Nucleus accumbens (tissue), 56 donors: ENCODE data around the gene ZNF763.
"Not testable (repeated sequence)": the region's sequence is repeated elsewhere in the genome, so short reads cannot be mapped to it uniquely, and the experiment has no call there.

Experiments
- DNase-seq, 56 donors: peaks; one replicate each; lab custom pipeline; 2025; lab: John Stamatoyannopoulos, UW

The ZNF763 gene

DNA sequence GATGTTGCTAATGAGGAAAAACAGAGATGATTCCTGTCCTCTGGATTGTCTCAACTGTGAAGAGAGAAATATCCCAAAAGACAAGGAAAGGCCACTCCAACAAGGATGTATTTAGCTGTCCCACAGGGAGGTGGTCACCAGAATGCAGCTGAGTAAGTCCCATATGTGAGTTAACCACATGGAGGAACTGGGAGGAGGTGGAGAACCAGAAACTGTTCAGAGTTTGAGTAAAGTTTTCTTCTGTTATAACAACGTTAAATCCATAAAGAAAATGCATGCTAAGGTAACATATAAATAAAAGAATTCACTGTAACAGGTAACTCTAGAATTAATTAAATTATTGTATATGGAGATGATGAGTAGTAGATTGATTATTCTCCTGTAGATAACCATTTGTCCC, 5.3 kb downstream of the ZNF763 start:
- no peak for DNase-seq

DNA sequence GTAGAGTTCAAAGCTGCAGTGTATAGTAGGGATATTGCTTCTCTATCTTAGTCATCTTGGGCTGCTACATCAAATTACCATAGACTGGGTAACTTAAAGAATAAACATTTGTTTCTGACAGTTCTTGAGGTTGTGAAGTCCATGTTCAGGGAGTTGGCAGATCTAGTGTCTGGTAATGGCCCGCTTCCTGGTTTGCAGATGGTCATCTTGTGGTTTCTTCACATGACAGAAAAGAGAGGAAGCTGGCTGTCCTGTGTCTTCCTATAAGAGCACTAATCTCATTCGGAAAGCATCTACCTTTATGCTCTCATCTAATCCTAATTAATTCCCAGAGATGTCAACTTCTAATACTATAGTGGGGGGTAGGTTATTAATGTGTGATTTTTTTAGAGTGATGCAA, 6.2 kb downstream of the ZNF763 start:
- peak in 1 of 56 donors; percentile 1 for DNase-seq

DNA sequence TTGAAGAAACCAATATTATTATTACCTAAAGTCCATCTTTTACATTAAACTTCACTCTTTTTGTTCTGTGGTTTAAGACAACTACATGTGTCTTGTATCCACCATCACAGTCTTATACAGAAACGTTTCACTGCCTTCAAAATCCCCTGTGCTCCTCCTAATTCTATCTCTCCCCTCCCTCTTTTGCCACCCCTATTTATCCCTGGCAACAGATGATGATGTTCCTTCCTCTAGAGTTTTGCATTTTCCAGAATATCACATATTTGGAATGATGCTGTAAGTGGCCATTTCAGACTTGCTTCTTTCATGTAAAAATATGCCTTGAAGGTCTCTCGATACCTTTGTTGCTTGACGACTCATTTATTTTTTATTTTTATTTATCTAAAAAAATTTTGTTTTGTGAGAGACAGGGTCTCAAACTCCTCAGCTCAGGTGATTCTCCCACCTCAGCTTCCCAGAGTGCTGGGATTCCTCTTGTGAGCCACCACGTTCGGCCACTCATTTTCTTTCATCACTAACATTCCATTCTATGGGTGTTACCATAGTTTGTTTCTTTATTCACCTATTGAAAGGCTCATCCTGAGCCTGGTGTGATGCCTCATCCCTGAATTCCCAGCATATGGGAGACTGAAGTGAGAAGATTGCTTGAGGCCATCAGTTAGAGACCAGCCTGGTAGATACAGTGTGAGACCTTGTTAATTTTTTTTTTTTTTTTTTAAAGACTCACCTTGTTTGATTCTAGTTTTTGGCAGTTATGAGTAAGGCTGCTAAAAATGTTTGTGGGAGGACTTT, 8.4 kb downstream of the ZNF763 start:
- DNase-seq, result no peak

DNA sequence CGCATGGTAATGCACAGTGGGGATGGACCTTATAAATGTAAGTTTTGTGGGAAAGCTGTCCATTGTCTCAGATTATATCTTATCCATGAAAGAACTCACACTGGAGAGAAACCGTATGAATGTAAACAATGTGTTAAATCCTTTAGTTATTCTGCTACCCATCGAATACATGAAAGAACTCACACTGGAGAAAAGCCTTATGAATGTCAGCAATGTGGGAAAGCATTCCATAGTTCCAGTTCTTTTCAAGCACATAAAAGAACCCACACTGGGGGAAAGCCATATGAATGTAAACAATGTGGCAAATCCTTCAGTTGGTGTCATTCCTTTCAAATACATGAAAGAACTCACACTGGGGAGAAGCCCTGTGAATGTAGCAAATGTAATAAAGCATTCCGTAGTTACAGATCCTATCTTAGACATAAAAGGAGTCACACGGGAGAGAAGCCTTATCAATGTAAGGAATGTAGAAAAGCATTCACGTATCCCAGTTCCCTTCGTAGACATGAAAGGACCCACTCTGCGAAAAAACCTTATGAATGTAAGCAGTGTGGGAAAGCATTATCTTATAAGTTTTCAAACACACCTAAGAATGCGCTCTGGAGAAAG, 13.8 kb downstream of the ZNF763 start:
- DNase-seq, result no peak

DNA sequence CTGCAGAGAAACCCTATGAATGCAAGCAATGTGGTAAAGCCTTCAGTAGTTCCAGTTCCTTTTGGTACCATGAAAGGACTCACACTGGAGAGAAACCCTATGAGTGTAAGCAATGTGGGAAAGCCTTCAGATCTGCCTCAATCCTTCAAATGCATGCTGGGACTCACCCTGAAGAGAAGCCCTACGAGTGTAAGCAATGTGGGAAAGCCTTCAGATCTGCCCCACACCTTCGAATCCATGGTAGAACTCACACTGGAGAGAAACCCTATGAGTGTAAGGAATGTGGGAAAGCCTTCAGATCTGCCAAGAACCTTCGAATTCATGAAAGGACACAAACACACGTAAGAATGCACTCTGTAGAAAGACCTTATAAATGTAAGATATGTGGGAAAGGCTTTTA, 14.7 kb downstream of the ZNF763 start:
- DNase-seq, result no peak

DNA sequence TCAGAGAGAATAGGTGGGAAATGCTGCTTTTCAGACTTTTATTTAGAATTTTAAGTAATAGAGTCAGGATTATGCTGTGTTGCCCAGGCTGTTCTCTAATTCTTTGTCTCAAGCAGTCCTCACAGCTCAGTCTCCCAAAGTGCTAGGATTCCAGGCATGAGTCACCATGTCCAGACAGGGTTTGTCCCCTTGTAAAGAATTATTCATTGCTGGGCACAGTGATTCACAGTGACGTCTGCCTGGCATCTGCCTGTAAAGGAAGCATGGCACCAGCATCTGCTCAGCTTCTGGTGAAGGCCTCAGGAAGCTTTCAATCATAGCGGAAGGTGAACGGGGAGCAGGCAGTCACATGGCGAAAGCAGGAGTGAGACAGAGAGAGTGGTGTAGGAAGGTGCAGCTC, 17.7 kb downstream of the ZNF763 start:
- peak in 1 of 56 donors; percentile 5 for DNase-seq

DNA sequence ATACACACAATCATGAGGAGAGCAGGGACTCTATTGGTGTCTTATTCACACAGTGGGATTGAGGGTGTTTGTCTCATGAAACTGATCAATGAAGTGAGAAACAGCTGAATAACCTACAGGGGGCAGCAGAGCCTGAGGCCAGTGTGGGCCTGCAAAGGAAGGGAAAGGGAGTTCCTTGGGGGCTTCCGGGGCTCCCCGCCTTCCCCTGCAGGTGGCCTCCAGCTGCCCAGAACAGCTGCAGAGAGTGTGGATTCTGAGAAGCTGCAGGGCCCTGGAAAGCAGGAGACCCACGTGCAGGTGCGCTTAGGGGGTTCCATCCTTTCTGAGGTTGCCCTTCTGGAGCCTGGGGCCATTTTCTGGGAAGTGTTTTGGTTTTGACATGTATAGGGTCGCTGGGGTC, 20.1 kb downstream of the ZNF763 start:
- DNase-seq, result no peak

DNA sequence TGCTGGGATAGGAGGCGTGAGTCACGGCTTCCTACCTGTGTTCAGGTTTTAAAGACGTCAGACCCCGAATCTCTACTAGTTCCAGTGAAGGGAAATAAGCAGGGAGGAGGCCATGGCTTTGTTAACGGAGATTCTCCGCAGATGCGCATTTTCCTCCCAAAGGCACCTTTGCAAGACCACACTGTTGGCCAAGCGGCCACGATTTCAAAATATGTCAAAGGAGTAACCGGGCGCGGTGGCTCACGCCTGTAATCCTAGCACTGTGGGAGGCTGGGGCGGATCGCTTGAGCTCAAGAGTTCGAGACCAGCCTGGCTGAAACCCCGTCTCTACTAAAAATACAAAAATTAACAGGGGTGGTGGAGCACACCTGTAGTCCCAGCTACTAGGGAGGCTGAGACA, 21.9 kb downstream of the ZNF763 start:
- DNase-seq, result peak in 2 of 56 donors; percentile 2 to 7

DNA sequence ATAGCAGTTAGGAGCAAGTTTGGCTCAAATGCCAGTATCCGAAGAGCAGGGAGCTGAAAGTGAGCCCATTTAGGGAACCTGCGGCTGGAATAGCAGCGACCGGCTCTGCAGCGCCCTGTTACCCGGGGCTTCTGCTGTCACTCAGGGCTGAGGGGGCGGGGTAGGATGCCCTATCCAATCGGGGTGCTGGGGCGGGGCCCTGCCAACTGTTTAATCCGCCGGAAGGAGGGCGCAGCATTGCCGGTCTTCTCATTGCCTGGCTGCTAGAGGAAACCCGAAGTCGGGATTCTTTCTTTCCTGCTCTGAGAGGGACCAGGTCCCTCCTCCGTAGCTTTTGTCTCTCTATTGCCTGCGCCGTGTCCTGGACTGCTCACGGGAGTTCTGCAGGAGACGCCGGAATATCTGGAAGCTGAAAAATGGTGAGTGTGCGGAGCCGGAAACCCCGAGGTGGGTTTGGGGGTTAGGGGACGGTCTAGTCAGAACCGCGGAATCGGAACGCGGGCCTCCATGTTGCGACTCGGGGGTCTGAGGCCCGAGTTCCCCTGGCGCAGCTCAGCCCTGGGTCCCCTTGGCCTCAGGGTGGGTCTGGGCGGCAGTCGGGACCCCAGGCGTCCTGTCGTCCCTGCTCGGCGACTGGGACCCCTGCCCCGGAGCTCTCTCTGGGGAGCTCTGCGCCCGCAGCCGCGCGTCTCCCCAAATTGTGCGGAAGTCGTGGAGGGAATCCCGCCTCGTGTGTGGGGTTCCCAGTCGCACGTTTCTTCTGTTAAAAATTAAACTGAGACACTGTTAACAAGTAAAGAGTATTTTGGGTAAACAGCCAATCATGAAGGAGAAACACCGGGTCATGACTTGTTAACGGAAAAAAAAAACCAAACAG, 22.8 kb downstream of the ZNF763 start:
- peak; percentile 44 to 97 (median 86) for DNase-seq

DNA sequence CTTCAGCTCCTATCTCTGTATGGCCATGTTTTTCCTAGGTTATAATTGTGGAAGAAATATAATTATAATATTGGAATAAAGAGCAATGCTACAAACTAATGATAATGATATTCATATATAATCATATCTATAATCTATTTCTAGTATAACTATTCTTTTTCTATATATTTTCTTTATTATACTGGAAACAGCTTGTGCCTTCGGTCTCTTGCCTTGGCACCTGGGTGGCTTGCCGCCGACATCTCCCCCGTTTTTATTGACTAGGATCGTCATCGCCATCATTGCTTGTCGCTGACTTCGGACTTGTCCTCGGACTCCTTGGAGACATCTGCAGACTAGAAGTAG, 24.2 kb downstream of the ZNF763 start:
- DNase-seq, result peak in 1 of 56 donors; percentile 1

DNA sequence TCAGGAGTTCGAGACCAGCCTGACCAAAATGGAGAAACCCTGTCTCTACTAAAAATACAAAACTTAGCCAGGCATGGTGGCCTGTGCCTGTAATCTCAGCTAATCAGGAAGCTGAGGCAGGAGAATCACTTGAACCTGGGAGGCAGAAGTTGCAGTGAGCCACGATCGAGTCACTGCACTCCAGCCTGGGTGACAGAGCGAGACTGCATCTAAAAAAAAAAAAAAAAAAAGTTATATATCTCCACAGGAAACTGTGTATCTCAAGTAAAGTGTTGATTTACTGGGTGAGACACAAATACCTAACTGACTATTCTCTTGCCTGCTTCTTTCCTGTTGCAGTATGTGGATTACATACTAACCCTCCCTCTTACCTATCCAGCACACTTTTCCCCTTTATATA, 27.1 kb downstream of the ZNF763 start:
- not testable (repeated sequence) for DNase-seq

DNA sequence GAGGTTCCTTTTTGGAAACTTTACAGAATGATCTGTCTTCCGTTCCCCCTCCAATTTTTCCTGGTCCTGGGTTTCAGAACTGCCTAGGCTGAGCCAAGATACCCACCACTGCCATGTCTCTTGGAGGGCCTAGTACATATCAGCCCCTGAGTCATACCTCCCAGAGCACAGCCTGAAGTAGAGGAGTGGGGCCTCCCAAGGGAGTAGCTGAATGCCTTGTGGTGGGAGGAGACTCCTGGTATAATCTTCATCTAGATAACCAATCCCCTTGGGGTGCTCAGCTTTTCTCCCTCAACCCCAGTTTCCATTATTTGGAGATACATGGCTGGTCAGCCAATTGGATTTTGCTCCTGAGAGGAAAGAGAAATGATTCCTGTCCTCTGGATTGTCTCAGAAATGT, 30.3 kb downstream of the ZNF763 start:
- no peak for DNase-seq

DNA sequence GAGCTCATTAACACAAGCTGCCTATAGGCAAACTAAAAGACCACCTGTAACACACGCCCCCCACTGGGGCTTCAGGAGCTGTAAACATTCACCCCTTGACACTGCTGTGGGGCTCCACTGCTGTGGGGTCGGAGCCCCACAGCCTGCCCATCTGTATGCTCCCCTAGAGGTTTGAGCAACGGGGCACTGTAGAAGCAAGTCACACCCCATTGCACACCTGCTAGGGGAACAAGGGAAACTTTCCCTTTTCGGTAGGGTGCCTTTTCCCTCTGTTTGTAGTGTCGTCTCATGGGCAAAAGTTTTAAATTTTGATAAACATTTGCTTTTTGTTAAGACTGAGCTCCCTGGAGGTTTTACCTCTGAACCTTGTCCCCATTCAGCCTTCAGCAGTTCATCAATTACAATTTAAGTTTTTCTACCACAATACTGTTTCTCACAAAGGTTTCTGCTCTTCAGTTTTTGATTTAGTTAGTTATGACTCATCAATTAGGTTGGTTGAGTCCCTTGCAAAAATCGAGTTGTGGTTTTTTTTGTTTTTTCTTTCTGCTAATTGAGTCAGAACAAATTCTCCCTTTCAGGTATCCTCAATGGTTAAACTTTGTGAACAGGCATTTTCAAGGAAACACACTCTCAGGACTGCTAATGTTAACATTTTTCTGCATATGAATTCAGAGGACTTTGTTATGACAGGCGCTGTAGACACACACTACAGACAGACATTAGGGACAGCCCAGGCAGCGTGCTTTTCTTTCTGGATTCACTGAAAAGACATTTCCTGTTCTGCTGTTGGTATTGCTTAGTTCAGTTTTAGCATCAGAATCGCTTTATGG, 35.5 kb downstream of the ZNF763 start:
- no peak for DNase-seq

DNA sequence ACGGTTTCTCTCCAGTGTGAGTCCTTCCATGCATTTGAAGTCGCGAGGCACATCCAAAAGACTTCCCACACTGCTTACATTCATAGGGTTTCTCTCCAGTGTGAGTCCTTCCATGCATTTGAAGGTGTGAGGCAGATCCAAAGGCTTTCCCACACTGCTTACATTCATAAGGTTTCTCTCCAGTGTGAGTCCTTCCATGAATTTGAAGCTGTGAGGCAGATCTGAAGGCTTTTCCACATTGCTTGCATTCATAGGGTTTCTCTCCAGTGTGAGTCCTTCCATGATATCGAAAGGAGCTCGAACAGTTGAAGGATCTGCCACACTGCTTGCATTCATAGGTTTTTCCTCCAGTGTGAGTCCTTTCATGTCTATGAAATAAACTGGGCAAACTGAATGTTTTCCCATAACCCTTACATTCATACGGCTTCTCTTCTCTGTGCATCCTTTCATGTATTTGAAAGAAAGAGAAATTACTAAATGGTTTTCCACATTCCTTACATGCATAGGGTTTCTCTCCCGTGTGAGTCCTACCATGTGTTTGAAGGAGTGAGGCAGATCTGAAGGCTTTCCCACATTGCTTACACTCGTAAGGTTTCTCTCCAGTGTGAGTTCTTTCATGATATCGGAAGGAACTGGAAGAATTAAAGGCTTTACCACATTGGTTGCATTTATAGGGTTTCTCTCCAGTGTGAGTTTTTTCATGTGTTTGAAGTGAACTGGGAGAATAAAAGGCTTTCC, 50.3 kb downstream of the ZNF763 start:
- no peak for DNase-seq

DNA sequence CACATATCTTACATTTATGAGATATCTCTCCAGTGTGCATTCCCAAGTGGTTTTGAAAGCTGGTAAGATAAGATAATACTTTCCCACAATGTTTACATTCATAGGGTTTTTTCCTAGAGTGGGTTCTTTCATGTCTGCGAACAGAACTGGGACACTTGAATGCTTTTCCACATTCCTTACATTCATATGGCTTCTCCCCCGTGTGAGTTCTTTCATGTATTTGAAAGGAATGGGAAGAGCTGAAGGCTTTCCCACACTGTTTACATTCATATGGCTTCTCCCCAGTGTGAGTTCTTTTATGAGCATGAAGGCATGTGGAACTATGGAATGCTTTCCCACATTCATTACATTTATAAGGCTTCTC, 50.9 kb downstream of the ZNF763 start:
- no peak for DNase-seq
